HG02885 (cell line): ENCODE measurements around the gene NUMB.

Source experiments
- ATAC-seq: cut with Tn5 transposase; IDR thresholded peaks from one replicate; pipeline ENCODE4 v1.9.1; 2021; ENCODE audit warnings: mild to moderate bottlenecking; ENCODE audit not compliant: unreplicated experiment, poor library complexity

Gene NUMB

DNA sequence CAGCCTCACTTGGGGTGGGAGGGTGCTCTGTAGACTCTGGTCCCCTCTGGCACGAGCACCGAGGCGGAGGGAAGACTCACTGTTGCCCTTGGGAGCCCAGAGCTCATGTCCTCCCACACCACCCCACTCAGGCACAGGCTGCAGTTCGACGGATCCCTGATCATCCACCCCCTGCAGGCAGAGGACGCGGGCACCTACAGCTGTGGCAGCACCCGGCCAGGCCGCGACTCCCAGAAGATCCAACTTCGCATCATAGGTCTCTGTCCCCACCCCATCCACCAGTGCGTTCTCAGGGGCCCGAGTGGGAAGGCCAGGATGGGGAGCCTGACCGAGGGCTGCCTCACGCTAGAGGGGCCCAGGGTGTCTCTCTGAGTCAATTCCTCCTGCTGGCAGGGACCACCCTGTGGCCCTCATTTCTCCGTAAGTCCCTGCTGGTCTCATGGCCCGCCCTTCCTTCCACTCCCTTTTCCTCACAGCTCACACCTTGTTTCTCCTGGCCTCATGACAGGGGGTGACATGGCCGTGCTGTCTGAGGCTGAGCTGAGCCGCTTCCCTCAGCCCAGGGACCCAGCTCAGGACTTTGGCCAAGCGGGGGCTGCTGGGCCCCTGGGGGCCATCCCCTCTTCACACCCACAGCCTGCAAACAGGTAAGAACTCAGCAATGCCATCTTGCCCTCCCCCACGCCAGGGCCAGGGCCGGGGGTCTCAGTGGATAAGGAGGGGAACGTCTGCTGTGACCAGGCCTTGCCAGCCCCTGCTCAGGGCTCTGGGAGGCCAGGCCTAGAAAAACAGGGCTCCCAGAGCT is 194.1 kb downstream of the NUMB start:
- no peak for ATAC-seq

DNA sequence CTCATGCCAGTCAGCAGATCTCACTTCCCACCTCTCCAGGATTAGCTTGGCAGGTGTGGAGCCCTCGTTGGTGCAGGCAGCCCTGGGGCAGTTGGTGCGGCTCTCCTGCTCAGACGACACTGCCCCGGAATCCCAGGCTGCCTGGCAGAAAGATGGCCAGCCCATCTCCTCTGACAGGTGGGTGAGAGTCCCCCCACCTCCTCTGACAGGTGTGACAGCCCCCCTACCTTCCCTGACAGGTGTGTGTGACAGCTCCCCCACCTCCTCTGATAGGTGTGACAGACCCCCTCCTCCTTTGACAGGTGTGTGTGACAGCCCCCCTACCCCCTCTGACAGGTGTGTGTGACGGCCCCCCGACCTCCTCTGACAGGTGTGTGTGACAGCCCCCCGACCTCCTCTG is 194.7 kb downstream of the NUMB start:
- no peak for ATAC-seq

DNA sequence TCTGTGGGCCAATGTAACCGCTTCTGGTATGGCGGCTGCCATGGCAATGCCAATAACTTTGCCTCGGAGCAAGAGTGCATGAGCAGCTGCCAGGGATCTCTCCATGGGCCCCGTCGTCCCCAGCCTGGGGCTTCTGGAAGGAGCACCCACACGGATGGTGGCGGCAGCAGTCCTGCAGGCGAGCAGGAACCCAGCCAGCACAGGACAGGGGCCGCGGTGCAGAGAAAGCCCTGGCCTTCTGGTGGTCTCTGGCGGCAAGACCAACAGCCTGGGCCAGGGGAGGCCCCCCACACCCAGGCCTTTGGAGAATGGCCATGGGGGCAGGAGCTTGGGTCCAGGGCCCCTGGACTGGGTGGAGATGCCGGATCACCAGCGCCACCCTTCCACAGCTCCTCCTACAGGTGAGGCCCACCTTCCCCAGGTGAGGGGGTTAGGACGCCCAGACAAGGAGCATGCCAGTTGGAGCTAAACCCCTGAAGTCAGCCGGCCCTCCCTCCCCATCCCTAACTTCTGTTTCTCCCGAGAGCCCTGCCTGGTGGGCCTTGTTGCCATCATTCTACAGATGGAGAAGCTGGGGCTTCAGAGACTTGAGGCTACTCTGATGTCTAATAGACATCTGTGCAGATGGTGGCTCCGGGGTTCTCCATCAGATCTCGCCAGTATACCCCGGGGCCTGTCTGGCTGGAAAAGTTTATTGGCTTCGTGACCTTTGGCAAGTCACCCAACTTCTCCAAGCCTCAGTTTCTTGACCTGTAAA is 195.7 kb downstream of the NUMB start:
- ATAC-seq: no peak

DNA sequence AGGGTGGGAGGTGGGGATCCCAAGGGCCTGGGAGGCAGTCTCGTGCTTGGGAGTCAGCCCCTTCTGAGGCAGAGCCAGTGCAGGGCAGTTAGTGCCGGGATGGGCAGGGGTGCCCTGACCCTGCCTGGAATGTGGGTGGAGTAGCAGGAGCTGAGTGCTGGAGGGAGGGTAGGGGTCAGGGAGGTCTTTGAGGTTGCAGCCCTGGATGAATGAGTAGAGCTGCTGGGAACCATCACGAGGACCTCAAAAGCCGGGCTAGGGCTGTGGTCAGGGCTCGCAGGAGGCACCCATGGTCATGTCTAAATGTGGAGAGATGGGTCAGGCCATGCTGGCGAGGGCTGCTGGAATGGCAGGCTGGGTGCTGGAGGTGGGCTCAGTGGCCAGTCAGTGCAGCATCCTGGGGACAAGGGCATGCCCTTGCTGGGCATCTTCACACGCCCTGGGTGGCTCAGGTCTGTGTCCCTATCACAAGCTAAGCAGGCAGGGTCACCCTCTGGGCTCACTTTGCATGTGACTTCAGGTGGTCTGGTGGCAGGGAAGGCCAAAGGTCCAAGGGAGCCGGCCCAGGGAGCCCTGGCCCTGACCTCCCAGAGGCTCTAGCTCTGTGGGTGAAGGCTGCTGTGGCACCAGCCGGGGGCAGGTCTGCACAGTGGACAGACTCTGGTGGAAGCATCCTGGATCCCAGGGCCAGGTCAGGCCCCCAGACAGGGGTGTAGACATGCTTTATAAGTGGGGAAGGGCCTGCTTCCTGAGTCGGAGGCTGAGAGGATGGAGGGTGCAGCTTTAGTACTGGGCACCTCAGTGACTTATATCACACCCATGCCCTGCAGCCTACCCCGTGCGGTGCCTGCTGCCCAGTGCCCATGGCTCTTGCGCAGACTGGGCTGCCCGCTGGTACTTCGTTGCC is 196.6 kb downstream of the NUMB start:
- no peak for ATAC-seq

DNA sequence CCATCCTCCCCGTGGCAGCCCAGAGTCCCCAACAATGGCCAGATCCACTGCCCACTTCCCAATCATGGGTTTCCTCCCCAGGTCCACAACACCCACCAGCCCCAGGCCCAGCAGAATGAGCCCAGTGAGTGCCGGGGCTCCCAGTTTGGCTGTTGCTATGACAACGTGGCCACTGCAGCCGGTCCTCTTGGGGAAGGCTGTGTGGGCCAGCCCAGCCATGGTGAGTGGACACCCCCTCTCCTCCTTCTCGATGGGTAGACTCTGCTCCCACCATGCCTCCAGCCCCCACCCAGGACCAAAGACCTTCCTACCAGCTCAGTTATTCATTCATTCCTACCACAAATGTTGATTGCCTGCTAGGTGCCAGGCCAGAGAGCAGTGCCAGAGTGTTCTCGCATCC is 197.3 kb downstream of the NUMB start:
- no peak for ATAC-seq

DNA sequence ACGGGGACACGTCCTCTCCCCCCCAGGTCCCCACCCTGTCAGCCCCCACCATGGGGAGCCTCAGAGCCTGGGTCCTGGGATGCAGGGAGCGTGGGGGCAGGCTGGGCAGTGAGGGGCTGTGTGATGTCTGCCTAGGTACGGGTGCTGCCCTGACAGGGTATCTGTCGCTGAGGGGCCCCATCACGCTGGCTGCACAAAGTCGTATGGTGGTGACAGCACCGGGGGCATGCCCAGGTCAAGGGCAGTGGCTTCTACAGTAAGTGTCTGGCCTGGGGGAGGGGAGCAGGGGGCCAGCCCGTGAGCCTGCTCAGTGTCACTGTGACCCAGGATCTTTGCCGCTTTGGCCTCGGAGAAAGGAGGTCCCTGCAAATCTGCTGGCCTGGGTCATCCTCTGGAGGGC is 197.8 kb downstream of the NUMB start:
- no peak for ATAC-seq

DNA sequence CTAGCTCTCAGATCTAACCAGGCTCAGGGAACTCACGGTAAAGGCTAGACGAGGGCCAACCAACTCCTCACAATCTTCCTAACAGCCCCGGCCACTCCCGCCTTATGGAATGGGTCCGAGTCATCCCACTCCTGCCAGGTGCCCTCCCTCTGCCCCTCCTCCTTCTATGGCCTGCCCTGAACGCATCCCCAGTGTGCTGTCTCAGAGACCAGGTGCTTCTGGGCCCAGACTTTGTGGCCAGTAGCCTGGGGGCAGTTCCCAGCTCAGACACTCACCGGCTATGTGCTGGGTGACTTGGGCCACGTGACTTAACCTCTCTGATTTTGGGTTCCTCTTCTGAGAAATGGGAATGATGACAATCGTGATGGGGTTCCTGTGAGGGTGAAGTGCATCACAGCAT is 198.5 kb downstream of the NUMB start:
- ATAC-seq: no peak

DNA sequence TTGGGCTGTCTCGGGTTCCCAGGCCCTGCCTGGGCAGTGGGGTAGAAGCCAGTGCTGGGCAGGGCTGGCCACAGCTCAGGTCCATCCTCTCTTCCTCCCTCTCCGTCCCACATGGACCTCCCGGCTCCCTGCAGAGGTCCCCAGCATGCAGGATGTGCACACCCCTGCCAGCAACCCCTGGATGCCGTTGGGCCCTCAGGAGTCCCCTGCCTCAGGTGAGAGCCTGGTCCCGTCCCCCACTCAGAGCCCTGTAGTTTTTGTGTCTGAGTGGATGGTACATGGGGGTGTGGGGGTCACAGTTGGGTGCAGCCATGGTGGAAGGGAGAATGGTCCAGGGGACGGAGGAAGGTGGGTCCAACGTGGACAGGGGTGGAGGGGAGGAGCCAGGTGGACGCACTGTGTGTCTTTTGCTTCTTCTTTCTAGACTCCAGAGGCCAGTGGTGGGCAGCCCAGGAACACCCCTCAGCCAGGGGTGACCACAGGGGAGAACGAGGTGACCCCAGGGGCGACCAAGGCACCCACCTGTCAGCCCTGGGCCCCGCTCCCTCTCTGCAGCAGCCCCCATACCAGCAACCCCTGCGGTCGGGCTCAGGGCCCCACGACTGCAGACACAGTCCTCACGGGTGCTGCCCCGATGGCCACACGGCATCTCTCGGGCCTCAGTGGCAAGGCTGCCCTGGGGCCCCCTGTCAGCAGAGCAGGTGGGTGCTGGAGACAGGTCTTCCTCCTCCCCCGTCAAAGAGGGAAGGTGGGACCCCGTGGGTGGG is 199.3 kb downstream of the NUMB start:
- no peak for ATAC-seq

DNA sequence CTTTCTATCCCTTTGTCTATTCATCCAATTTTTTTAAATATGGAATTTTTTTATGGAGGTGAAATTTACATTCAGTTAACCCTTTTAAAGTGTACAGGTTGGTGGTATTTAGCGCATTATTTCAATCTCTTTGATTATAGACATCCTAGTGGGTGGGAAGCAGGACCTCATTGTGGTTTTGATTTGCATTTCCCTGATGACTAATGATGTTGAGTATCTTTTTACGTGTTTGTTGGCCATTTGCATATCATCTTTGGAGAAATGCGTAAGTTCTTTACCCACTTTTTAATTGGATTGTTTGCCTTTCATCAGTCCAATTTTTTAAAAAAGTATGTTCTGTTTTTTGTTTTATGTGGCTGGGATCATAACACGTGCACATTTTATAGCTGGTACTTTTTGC is 200.3 kb downstream of the NUMB start:
- ATAC-seq: no peak

DNA sequence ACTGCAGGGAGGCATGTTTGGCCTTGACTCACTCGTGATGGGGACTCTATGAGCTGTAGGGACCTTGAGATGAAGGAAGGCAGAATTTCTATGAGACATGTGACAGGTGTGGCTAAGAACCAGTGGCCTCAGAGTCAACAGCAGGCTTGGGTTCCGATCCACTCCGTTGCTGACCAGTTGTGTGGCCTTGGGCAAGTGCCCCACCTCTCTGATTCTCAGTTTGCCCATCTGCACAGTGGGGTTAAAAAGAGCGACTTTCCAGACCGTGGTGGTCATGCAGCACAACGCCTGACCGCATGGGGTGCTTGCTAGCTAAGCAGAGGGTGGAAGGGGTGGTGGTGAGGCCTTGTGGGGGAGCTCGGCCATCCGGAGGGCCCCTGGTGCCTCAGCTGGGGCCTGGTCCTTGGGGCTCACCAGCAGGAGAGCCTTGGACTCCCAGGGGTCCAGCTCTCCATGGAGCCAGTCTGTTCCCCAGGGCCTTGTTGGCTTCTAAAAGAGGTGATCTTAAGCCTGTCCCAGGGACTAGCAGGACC is 202.6 kb downstream of the NUMB start:
- ATAC-seq: no peak

DNA sequence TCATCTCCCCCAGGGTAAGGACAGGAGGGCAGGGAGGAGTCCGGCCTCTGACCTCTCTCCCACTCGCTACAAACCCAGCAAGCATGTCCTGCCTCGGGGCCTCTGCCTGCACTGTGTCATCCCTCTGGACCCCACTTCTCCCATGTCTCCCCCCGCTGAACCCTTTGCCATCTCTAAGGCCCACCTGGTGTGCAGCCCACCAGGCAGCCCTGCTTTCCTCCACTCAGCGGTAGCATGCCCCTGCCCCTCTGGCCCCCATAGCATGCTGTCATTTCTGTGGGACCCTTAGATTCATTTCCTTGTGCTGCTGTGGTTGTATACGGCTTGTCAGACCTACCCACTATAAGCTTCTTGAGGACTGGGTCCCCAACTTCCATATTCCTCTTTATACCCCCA is 203.3 kb downstream of the NUMB start:
- no peak for ATAC-seq

DNA sequence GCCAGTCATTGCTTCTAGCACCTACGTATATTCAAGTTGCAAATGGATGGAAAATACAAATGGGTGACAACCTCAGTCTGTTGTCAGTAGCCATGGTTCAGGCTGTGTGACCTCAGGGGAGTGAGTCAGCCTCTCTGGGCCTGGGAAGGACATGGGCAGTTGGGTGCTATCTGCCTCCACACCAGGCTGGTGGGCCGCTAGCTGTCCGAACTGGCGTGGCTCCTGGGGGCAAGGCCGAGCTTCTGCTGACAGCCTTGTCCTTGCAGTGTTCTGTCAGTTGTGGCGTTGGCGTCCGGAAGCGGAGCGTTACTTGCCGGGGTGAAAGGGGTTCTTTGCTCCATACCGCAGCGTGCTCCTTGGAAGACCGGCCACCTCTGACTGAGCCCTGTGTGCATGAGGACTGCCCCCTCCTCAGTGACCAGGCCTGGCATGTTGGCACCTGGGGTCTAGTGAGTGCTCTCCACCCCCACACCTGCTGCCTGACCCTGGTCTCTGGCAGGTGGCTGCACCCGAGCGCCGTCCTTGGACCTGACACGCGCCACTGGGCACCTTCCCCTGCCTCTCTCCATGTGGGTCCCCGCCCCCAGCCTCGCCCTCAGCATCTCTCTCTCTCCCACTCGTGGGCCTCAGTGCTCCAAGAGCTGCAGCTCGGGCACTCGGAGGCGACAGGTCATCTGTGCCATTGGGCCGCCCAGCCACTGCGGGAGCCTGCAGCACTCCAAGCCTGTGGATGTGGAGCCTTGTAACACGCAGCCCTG is 203.9 kb downstream of the NUMB start:
- ATAC-seq: no peak

DNA sequence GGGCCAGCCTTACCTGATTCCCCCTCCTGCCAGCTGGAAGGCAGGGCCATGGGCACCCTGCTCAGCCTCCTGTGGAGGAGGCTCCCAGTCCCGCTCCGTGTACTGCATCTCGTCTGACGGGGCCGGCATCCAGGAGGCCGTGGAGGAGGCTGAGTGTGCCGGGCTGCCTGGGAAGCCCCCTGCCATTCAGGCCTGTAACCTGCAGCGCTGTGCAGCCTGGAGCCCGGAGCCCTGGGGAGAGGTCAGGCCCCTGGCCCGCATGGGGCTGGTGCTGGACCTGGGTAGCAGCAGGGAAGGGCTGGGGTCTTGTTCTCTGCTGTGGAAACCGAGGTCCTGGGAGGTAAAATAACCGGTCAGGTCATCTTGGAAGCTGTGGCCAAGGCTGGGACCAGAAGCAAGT is 204.6 kb downstream of the NUMB start:
- no peak for ATAC-seq

DNA sequence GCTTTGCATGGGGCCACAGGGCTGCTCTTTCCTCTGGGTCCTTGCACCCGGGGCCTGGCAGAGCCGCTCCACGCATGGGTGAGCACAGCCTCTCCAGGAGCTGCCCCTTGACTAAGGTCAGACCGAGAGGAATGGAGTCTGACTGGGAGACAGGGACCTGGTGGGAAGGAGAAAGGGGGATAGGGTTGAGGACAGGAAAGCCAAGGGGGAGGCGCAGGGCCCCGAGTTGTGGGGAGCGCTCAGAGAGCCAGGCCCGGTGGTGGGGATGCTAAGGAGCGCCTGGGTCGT is 205.1 kb downstream of the NUMB start:
- ATAC-seq: no peak

DNA sequence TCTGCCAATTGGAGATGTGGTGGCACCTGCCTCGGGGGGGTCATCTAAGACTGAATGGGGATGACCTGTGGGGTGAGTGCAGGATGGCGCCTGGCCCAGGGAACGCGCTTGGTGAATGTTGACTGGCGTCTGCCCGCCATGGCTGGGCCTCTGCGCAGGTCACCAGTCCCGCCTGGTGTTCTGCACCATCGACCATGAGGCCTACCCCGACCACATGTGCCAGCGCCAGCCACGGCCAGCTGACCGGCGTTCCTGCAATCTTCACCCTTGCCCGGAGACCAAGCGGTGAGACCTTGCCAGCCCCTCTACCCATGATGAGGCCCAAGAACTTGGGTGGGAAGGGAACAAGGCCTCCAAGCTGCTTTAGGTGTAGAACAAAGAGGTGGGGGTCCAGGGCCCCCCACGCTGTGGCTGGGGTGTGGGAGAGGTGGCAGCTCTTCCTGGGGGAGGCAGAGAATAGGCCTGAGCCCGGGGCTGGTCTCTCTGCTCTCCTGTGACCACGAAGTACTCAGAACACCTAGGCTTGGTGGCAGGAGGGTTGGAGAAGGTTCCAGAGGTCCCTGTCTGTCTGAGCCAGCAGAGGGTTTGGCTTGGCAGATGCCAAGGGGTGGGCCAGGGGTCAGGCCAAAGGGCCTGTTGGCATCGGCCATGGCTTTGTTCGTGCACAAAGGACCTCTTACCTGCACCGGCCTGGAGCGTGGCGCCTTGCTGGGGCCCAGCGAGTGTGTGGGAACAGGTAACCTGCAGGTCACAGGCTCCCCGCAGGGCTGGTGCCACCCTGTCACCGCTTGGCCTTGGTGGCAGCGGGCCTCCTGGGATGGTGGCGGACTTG is 205.6 kb downstream of the NUMB start:
- no peak for ATAC-seq

DNA sequence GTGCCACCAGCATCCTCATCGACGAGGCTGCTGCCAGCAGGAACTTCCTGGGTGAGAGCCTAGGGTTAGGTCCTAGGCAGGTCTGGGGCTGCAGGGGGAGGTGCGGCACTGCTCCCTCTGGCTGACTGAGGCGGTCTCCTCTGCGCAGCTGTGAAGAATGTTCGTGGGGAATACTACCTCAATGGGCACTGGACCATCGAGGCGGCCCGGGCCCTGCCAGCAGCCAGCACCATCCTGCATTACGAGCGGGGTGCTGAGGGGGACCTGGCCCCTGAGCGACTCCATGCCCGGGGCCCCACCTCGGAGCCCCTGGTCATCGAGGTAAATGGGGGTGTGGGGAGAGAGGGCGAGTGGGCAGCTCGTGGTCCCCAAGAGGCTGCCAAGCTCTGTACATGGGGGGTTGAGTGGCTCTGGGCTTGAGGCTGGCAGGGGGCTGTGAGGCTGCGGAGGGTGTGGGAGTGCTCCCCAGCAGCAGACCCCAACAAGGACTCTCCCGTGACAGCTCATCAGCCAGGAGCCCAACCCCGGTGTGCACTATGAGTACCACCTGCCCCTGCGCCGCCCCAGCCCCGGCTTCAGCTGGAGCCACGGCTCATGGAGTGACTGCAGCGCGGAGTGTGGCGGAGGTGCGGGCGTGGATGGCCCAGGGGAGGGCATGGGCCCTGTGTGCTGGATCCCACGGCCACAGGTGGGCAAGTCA is 206.7 kb downstream of the NUMB start:
- no peak for ATAC-seq

DNA sequence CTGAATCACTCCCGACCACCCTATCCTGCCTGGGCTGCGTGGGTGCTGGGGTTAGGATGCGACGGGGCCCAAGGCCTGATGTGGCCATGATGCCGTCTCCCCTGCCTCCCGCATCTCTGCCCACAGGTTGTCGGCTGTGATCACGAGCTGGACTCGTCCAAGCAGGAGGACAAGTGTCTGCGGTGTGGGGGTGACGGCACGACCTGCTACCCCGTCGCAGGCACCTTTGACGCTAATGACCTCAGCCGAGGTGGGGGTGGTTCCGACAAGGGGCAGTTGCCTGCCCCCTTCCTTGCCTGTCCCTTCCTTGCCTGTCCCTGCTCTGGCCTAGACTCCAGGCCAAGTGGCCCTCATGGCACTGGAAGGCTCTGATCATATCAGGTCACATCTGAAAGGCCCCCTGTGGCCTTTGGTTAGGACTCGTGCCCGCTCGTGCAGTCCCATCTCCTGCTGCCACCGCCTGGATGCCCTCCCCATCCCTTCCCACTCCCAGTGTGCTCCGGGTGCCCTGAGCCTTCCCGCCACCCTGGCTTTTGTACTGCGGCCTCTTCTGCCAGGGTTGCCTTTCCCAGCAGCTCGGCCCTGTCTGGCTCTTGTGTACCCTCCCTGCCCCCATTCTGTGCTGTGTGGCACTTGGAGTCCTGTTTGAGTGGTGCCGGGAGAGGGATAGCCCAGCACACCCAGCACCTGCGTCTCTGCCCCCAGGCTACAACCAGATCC is 207.4 kb downstream of the NUMB start:
- no peak for ATAC-seq
